COR-L47 (cell line): ENCODE results near the gene BTBD17.
A peak's percentile ranks its signal among the peaks of the same experiment; 100 is the strongest.
"Not testable (repeated sequence)": the region's sequence is repeated elsewhere in the genome, so short reads cannot be mapped to it uniquely, and the experiment has no call there.

Experiments used
- DNase-seq: peaks from one replicate; lab custom pipeline; 2025; lab: John Stamatoyannopoulos, UW

BTBD17 gene, protein sequence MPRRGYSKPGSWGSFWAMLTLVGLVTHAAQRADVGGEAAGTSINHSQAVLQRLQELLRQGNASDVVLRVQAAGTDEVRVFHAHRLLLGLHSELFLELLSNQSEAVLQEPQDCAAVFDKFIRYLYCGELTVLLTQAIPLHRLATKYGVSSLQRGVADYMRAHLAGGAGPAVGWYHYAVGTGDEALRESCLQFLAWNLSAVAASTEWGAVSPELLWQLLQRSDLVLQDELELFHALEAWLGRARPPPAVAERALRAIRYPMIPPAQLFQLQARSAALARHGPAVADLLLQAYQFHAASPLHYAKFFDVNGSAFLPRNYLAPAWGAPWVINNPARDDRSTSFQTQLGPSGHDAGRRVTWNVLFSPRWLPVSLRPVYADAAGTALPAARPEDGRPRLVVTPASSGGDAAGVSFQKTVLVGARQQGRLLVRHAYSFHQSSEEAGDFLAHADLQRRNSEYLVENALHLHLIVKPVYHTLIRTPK

DNA sequence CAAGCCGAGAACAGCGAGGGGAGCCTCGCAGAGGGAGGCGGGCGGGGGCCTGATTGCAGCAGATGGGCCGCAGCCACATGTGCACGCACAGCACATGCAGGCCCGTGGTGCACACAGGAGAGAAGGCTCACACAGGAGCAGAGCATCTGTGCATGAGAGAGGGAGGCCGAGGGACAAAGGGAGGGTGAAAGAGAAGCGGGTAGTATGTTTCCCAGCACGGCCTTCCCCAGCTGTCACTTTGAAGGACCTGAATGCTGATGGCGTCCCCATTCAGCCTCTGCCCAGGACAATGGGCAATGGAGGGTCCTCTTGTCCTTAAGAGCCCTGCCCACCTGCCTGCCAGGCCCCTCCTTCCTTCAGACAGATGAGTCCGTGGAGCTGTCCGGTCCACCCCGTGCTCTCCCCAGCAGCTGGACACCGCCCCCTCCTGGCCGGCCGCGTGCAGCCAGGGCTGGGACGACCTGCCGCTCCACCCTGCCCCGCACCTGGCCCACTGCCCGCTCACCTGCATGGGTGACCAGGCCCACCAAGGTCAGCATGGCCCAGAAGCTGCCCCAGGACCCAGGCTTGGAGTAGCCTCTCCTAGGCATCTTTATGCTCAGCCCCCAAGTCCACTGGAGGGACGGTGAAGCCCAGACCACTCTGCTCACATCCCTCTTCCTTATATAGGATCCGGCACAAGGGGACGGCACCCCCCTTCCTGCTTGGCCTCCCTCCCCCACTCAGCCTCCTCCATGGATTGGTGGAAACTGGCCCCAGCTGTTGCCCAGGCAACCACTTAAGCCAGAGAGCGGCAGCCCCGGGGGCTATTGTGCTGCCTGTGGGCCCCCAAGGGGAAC is at the start of gene BTBD17:
Gene BTBD17, minus strand, starts transcription at position 639 of the 839 bp plus-strand sequence. Its CDS starts 49 bp downstream, at position 590.
- no peak for DNase-seq

DNA sequence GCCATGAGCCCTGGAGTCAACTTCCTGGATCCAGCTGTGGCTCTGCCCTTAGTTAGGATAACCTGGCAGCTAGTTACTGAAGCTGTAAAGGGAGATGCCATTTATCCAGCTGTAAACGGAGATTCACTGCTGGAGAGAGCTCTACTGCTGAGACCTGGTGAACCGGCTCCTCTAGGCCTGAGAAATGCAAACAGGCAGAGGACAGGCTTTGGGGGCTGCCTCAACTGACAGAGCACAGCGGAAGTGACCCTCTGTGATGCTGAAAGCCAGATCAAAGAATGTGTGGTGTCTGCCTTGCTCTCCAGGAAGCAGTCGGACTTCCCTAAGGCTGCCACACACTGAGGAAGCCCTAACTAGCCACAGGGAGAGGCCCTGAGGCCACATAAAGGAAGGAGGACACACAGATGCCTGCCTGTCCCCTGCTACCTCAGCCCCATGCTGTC is 48.4 kb upstream of the BTBD17 start:
- no peak for DNase-seq

DNA sequence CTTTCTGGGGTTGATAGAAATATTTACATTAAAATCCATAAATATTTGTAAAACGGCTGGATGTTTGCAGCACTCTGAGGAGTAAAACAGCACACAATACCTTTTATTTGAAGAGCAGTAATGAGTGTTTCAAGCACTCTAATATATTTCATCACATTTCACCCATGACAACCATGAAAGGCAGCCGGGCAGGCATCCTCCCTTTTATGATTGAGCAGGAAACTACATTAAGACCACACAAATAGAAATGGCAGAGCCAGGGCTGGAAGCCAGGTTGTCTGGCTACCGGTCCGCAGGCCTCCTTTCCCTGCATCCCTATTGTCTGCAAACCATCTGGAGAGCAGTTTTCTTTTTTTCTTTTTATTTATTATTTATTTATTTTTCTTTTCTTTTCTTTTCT is 47.1 kb upstream of the BTBD17 start:
- peak; percentile 86 for DNase-seq

DNA sequence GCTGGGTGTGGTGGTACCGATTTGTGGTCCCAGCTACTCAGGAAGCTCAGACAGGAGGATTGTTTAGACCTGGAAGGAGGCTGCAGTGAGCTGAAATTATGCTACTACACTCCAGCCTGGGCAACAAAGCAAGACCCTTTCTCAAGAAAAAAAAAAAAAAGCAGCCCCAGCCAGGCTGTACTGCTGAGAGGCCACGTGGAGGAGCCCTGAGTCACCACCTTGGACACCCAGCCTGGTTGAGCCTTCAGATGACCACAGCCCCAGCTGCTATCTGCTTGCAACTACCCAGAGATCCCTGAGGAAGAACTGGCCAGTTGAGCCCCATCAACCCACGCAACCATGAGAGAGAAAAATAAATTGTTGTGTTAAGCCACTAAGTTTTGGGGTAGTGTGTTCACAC is 46.6 kb upstream of the BTBD17 start:
- no peak for DNase-seq

DNA sequence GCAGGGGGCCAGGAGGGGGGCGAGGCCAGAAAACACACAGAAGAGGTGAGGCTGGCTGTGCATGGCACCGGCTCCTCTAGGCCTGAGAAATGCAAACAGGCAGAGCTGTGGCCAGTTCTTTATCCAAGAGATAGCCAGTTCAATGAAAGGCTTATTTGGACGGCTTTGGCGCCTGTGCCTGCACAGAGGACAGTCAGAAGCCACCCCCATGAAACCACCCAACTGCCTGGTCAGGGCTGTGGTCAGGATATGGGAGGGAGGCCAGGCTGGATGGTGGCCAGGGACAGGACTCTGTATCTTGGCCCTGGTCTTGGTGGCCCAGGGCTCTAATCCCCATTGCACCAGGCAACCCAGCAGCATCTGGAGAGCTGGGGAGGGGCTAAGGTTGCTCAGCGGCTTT is 45.7 kb upstream of the BTBD17 start:
- no peak for DNase-seq

DNA sequence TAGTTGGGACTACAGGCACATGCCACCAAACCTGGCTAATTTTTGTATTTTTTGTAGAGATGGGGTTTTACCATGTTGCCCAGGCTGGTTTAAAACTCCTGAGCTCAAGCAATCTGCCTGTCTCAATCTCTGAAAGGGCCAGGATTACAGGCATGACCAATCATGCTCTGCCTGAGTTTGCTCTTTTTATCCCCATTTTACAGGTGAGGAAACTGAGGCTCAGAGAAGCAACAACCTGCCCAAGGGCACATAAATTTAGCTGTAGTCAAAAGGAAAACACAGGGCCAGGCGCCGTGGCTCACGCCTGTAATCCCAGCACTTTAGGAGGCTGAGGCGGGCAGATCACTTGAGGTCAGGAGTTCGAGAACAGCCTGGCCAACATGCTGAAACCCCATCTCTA is 43.6 kb upstream of the BTBD17 start:
- DNase-seq = not testable (repeated sequence)

DNA sequence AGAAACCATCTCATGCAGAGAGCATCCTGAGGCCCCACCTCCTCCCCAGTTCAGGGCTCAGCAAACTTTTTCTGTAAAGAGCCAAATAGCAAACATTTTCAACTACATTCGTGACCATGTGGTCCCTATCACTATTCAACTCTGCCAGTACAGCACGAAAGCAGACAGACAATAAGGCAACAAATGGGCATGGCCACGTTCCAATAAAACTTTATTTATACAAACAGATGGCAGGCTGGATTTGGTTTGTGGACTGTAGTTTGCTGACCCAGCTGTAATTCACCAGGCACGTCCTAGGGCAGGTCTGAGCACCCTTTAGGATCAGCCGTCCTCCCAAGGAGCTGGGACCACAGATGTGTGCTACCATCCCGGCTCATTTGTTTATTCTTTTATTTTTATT is 43.1 kb upstream of the BTBD17 start:
- no peak for DNase-seq

DNA sequence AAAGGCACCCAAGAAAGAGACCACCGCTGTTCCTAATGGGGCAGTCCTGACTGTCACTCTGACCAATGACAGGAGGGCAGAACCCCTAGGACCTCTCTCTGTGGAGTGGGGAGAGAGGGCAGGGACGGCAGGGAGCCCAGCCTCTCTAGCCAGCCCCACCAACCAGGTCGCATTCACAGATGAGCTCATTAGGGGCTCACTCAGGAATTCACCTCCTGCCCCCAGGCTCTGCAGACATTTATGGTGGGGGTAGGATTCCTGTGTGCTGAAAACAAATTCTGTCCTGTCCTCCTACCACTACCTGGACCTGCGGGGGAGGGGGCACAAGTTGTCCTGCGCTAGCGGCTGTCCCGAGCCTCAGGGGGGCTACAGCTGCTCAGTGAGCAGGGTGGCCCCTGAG is 42.5 kb upstream of the BTBD17 start:
- no peak for DNase-seq

DNA sequence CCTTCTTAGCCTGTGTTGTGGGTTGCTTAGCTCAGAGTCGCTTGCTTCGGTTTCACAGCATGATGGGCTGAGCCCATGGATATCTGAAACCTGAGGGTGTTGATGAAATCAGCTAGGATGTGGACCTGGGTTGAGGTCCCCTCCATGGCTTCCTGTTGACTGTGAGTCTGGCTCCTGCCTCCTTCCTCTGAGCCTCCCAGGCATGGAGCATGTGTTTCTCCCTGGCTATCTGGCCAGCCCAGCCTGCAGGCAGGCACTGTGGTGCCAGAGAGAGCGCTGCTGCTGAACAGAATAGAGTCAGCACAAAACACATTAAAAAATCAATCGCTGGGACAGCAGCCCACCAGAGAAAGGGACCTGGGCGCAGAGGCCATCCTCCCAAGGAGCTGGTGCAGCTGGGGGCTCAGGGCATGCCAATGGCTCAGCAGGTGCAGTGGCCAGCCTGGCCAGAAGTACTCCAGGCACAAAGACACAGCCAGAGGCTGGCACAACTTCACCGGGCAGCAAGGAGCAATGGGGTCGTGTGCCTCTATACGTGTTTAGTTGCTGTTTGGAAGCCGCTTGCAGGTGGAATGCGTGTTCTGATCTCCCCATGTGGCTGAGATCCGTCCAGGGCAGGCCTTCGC is 42.0 kb upstream of the BTBD17 start:
- DNase-seq = no peak

DNA sequence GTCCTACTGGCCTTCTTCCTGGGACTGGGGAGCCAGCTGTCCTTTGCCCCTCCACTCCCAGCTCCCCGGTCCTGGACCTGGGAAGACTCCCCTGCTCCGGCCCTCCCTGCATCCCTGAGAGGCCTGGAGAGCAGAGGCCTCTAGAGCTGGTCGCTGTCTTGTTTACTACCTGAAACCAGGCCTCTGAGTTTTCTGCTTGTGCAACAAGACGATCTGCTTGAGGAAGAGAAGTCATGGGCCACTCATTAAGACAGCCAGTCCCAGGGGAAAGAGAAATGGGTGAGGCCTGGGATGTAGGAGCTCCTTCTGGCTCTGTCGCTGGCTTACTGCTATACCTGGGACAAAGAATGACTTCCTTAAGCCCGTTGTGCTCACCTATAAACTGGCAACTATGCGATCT is 40.4 kb upstream of the BTBD17 start:
- no peak for DNase-seq

DNA sequence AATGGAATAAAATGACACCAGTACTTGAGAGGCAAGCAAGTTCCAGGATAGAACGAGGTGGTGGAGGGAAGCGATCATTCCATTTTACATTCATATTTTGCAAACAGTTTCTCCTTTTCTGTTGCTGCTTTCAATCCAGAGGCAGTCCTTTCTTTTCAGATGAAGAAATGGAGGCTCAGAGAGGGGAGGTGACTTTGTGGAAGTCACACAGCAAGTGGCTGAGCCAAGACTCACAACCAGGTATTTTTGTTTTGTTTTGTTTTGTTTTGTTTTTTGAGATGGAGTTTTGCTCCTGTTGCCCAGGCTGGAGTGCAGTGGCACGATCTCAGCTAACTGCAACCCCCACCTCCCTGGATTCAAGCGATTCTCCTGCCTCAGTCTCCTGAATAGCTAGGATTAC is 34.9 kb upstream of the BTBD17 start:
- DNase-seq = no peak

DNA sequence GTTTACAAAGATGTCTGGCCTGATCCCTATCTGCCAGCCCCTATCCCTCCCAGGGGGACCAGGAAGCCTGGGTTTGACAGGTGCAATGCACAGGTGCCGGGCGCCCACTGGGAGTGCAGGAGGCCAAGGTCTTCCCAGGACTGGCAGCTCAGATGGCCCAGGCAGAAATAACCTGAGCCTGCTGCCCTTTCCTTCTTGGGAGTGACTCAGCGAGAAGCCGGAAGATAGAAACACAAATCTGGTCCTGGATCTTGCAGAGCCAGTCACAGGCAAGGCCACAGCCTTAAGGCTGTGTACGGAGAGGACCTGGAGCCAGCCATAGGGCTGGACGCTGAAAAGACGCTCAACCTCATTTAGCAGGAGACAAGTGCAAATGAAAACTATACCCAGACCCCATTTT is 33.3 kb upstream of the BTBD17 start:
- DNase-seq = no peak

DNA sequence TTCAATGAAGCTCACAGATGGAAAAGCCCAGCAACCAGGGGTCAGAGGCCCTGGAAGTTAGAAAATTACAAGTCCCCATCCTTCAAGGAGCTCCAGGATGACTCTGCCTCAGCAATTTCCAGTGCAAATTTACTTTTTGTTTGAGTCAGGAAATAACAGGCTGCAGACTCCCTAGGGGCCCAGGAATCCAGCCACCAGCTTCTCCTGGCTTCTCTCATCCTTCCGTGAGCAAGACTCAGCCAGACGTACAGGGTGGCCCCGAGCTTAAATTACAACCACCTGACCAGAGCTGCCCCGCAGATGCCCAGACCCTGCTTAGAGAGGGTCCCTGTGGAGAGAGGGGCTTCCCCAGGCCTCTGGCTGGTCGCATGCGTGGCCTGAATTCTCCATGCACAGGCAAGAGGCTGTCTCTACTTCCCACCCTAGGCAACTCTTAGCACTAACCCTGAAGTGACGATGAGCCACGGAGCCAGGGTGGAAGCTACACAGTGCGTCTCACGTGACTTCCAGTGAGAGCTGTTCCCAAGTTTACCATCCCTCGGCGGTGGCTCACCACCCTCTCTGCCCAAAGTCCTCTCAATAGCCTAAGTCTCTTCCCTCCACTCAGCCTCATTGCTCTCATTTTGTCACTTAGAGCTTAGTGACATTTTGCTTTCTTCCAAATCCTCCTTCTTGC is 32.7 kb upstream of the BTBD17 start:
- no peak for DNase-seq

DNA sequence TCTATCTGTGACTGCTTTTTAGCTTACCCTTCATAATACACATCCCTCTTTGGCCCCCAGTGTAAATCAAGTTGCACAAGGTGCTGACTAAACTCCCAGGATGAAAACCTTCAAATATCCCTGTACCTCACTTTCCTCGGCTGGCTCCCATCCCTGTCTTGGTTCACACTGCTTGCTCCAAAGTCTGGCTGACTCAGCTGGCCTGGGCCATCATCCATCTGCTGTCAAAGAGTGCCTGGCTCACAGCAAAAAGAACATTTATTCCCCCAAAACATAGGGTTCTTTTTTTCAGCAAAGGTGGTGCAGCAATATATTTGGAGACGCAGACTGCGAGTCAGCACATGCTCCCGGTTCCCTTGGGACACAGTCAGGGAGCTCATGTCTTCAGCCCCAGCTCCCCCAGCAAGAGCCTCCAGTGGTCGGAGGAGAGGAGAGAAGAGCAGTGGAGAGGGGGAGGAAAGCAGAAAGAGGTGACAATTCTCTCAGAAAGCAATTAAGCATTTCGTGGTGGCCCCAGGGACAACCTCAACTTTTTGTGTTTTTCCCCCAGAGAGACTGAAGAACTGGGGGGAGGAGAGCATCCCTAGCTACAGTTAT is 31.8 kb upstream of the BTBD17 start:
- no peak for DNase-seq

DNA sequence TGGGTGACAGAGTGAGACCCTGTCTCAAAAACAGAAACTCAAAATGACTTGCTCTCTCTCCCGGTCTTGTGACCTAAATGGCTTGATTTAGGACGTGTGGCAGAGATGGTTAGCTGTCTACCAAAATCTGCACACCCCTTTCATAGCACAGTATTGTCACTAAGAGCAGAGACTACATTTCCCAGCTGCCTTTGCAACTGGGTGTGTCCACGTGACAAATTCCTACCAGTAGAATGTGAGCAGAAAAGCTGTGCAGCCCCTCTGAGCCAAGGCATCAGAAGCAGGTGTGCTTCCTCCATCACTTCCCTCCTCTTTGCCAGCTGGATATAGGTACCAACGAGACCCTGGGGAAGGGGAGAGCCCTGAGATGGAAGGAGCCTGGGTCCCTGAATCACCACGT is 31.2 kb upstream of the BTBD17 start:
- no peak for DNase-seq

DNA sequence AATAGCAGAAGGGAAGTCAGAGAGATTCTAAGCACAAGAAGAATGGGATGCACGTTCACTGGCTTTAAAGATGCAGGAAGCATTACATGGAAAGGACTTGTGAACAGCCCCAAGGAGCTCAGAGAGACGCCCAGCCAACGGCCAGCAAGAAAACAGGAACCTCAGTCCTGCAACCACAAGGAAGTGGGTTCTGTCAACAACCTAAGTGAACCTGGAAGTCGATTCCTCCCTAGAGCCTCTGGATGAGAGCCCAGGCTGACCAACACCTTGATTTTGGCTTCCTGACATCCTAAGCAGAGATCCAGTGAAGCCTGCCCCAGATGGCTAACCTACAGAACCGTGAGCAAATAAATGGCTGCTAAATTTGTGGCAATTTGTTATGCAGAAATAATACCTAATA is 30.1 kb upstream of the BTBD17 start:
- DNase-seq = no peak

DNA sequence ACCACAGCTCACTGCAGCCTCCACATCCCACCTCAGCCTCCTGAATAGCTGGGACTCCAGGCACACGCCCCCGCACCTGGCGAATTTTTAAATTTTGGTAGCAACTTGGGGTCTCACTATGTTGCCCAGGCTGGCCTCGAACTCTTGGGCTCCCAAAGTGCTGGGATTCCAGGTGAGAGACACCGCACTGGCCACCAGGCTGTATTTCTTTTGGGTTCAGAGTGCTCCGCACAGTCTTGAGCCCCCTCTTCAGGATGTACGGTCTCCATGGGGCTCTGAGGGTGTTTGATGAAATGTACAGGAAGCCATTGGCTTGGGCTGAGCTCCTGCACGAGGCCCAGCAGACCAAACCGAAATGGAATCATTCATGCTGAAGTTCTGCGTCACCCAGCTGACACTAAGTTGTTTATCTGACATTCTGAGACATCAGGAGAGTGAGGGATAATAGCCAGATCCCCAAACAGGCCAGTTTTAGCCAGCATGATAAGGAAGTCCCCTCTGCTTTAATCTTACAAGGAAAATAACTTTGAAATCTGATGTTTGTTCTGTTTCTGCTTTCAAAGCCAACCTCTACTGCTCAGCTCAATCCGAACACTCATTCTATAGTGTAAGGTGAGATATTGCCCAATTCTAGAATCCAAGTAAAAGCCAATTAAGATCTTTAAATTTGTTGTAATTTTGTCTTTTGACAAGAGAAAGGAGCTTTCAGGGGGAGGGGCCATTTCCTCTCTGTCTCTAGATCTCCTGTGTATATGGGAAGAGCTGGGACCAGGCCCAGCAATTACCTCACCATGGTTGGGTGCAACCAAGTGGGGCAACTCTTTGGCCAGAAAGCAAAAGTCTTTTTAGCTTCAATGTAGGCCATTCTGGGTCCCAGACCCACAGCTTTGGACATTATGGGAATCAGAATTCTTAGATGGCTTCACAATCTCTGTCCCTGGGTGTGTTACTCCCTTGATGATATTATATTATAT is 29.3 kb upstream of the BTBD17 start:
- DNase-seq = no peak

DNA sequence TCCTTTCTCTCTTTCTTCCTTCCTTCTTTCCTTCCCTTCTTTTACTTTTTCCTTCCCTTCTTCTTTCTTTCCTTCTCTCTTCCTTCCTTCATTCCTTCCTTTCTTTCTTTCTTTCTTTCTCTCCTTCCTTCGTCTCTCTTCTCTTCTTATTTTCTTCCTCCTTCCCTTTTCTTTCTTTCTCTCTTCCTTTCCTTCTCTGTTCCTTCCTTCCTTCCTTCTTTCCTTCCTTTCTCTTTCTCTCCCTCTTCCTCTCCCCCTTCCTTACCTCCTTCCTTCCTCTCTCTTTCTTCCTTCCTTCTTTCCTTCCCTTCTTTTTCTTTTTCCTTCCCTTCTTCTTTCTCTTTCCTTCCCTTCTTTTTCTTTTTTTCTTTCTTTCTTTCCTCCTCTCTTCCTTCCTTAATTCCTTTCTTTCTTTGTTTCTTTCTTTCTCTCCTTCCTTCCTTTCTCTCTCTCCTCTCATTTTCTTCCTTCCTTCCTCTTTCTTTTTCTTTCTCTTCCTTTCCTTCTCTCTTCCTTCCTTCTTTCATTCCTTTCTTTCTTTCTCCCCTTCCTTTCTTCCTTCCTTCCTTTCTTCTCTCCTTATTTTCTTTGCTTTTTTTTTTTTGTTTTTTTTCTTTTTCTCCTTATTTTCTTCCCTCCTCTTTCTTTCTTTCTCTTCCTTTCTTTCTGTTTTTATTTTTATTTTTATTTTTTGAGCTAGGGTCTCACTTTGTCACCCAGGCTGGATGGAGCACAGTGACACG is 28.4 kb upstream of the BTBD17 start:
- no peak for DNase-seq

DNA sequence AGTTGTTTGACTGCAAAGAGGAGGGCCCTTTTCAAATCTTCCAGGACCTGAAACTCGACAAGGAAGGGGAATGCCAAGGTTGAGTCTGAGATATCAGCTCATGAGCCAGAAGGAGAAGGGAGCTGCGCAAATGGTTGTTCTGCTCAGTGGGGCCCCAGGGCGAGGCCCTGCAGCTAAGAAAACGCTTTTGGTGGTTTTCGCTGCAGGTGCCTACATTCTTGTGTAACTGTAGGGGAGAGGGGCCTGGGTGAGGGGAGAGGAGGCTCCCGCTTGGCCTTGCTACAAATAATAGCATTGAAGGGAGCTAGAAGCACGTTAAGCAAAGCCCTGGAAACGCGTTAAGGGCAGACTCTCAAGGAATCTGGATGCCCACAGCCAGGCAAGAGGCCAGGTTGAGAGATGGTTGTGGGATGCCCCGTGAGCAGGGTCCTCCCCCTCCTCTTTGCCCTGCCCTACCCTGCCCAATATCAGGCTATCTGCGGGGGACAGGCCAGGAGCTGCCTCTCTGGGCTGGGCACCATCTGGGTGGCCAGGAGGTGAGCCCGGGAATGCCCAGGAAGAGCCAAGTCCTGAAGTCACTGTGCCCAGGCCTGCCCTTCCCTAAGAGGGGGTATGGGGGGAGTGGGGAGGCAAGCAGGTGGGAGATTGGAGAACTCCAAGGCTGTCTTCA is 27.6 kb upstream of the BTBD17 start:
- no peak for DNase-seq
